CD4-positive, alpha-beta T cell treated with Interleukin-6 for 4 hours (primary cell): ENCODE measurements around the gene FLG.
"Not testable (repeated sequence)": the region's sequence is repeated elsewhere in the genome, so short reads cannot be mapped to it uniquely, and the experiment has no call there.

Experiments
- DNase-seq: peaks from one replicate; pipeline ENCODE4 v3.0.0-alpha.2; 2020; ENCODE audit warnings: mixed read lengths

The FLG gene

GRCh38 chr1:152325111-152325510 lies at the start of gene FLG:
TSS of gene FLG (minus strand) at chr1:152325239. CDS start at chr1:152315456, 9,783 bp downstream.
- DNase-seq = no peak

GRCh38 chr1:152374451-152374850 lies 49.4 kb upstream of the FLG start:
- DNase-seq = no peak

- DNase-seq = no peak
These were observed 47.6 kb upstream of the FLG start for GRCh38 chr1:152372672-152373071.

- DNase-seq = no peak
These were observed 42.4 kb upstream of the FLG start for GRCh38 chr1:152367436-152367835.

GRCh38 chr1:152359906-152360305 lies 34.9 kb upstream of the FLG start, which contains the start of gene FLG2:
TSS of gene FLG2 (minus strand) at chr1:152360006. CDS start at chr1:152358884, 1,122 bp downstream.
- DNase-seq = no peak

GRCh38 chr1:152356736-152357135 lies 31.7 kb upstream of the FLG start:
- no peak for DNase-seq

GRCh38 chr1:152349611-152350010 lies 24.6 kb upstream of the FLG start:
- DNase-seq = no peak

- no peak for DNase-seq
These were observed 23.4 kb upstream of the FLG start for GRCh38 chr1:152348447-152348846.

- peak; percentile 47 for DNase-seq
These were observed 22.2 kb upstream of the FLG start for GRCh38 chr1:152347116-152347728.

GRCh38 chr1:152344438-152344837 lies 19.4 kb upstream of the FLG start:
- no peak for DNase-seq

GRCh38 chr1:152343006-152343405 lies 18.0 kb upstream of the FLG start:
- no peak for DNase-seq

- DNase-seq = no peak
These were observed 10.4 kb upstream of the FLG start for GRCh38 chr1:152335399-152335798.

GRCh38 chr1:152328801-152329391 lies 3.9 kb upstream of the FLG start:
- no peak for DNase-seq

GRCh38 chr1:152313970-152314369 lies 11.1 kb downstream of the FLG start:
- DNase-seq = no peak

- DNase-seq = no peak
These were observed 11.7 kb downstream of the FLG start for GRCh38 chr1:152313319-152313801.

- DNase-seq = not testable (repeated sequence)
These were observed 12.9 kb downstream of the FLG start for GRCh38 chr1:152312169-152312568.

- DNase-seq = no peak
These were observed 15.1 kb downstream of the FLG start for GRCh38 chr1:152309955-152310354.

GRCh38 chr1:152309320-152309901 lies 15.6 kb downstream of the FLG start:
- DNase-seq = not testable (repeated sequence)

- not testable (repeated sequence) for DNase-seq
These were observed 16.3 kb downstream of the FLG start for GRCh38 chr1:152308758-152309157.

GRCh38 chr1:152307970-152308369 lies 17.1 kb downstream of the FLG start:
- DNase-seq = not testable (repeated sequence)

GRCh38 chr1:152306123-152306522 lies 18.9 kb downstream of the FLG start:
- DNase-seq = not testable (repeated sequence)

GRCh38 chr1:152304773-152305172 lies 20.3 kb downstream of the FLG start:
- not testable (repeated sequence) for DNase-seq

- DNase-seq = not testable (repeated sequence)
These were observed 21.7 kb downstream of the FLG start for GRCh38 chr1:152303139-152303872.
